ENCODE measurements around the gene IDH1. TPM values are rescaled to one million over a fixed set of nuclear protein-coding genes. Genes with fewer than 3 reads are reported as not detected.

IDH1 gene
- total and polyA plus RNA-seq, 2 of the 4 experiments (the other 2 are of a cell fraction): 53.5 to 77.1 TPM

DNA sequence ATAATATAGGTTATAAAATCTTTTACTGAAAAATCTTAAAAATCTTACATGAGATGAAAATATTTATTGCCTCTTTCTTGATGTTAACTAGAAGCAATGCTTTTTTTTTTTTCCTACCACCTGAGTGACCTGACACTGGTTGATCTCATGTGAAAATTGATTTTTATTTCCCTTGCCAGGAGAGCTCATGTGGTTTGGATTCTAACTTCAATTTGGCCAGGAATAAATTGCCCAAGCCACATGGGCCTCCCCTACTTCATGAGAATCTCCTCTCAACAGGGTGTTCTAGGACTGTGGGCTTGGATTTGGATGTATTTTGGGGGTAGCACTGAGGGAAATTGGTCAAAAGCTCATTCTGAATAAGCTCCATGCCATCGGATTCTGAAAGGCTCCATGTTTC is 20.1 kb downstream of the IDH1 start:
- no peak for TF ChIP-seq BHLHE40 (IDR thresholded peaks at IDR 0.05; ENCODE audit: low read depth, low read length)
- no peak for TF ChIP-seq CEBPB (IDR thresholded peaks at IDR 0.05; ENCODE audit: low read depth, low read length)
- TF ChIP-seq POLR2A (IDR thresholded peaks at IDR 0.05; ENCODE audit: low read depth, low read length): no peak
- no peak for TF ChIP-seq FOS (IDR thresholded peaks at IDR 0.05; ENCODE audit: low read depth, low read length)
- TF ChIP-seq MAFK (IDR thresholded peaks at IDR 0.05; ENCODE audit: low read depth, low read length): no peak
- TF ChIP-seq, protein P1, sequence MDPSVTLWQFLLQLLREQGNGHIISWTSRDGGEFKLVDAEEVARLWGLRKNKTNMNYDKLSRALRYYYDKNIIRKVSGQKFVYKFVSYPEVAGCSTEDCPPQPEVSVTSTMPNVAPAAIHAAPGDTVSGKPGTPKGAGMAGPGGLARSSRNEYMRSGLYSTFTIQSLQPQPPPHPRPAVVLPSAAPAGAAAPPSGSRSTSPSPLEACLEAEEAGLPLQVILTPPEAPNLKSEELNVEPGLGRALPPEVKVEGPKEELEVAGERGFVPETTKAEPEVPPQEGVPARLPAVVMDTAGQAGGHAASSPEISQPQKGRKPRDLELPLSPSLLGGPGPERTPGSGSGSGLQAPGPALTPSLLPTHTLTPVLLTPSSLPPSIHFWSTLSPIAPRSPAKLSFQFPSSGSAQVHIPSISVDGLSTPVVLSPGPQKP (IDR thresholded peaks at IDR 0.05; ENCODE audit: borderline replicate concordance, low read depth, low read length): no peak
- no peak for TF ChIP-seq RAD21 (IDR thresholded peaks at IDR 0.05; ENCODE audit: low read length)
- no peak for TF ChIP-seq SMC3 (IDR thresholded peaks at IDR 0.05; ENCODE audit: low read depth, low read length)
- TF ChIP-seq RCOR1 (IDR thresholded peaks at IDR 0.05; ENCODE audit: insufficient replicate concordance, low read length): no peak
- TF ChIP-seq NFE2L2 (IDR thresholded peaks at IDR 0.05; ENCODE audit: low read depth, low read length): no peak
- TF ChIP-seq MAZ (IDR thresholded peaks at IDR 0.05; ENCODE audit: borderline replicate concordance, low read depth, low read length): no peak
- TF ChIP-seq, protein P2, sequence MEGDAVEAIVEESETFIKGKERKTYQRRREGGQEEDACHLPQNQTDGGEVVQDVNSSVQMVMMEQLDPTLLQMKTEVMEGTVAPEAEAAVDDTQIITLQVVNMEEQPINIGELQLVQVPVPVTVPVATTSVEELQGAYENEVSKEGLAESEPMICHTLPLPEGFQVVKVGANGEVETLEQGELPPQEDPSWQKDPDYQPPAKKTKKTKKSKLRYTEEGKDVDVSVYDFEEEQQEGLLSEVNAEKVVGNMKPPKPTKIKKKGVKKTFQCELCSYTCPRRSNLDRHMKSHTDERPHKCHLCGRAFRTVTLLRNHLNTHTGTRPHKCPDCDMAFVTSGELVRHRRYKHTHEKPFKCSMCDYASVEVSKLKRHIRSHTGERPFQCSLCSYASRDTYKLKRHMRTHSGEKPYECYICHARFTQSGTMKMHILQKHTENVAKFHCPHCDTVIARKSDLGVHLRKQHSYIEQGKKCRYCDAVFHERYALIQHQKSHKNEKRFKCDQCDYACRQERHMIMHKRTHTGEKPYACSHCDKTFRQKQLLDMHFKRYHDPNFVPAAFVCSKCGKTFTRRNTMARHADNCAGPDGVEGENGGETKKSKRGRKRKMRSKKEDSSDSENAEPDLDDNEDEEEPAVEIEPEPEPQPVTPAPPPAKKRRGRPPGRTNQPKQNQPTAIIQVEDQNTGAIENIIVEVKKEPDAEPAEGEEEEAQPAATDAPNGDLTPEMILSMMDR (conservative IDR thresholded peaks at IDR 0.05; ENCODE audit: low read depth, low read length): no peak
- TF ChIP-seq CHD1 (IDR thresholded peaks at IDR 0.05; ENCODE audit: low read depth, low read length): no peak
- TF ChIP-seq RFX5 (IDR thresholded peaks at IDR 0.05; ENCODE audit: low read depth, low read length): no peak
- TF ChIP-seq, protein P3, sequence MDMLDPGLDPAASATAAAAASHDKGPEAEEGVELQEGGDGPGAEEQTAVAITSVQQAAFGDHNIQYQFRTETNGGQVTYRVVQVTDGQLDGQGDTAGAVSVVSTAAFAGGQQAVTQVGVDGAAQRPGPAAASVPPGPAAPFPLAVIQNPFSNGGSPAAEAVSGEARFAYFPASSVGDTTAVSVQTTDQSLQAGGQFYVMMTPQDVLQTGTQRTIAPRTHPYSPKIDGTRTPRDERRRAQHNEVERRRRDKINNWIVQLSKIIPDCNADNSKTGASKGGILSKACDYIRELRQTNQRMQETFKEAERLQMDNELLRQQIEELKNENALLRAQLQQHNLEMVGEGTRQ (IDR thresholded peaks at IDR 0.05; ENCODE audit: low read depth, low read length): no peak
- no peak for TF ChIP-seq MXI1 (IDR thresholded peaks at IDR 0.05; ENCODE audit: borderline replicate concordance, low read depth, low read length)
- Histone ChIP-seq H3K4ac (ENCODE audit: low read depth, low read length) (no peak overlapping the region), H3K14ac (replicated peaks; ENCODE audit: low read depth, low read length) (no peak overlapping the region), H3K9ac (ENCODE audit: low read depth, low read length) (no peak overlapping the region), H2AK9ac (replicated peaks; ENCODE audit: low read depth, low read length, poor library complexity) (no peak overlapping the region), H2AK5ac (ENCODE audit: low read depth, low read length) (no peak overlapping the region), H3K27me3 (ENCODE audit: control insufficient read depth, insufficient read depth, low read length) (no peaks in the 10 kb centered on the region), H4K20me1 (ENCODE audit: insufficient read depth, low read length) (no peaks in the 10 kb centered on the region), H2BK5ac (ENCODE audit: low read depth, low read length, poor library complexity, severe bottlenecking) (no peak overlapping the region), H3K4me3 (ENCODE audit: insufficient read depth, low read depth, low read length) (no peak overlapping the region), H3K36me3 (ENCODE audit: control insufficient read depth, insufficient read depth, low read length) (peaks cover 8% of the 10 kb centered on the region), H3K18ac (ENCODE audit: low read depth, low read length) (no peak overlapping the region), H3K56ac (ENCODE audit: extremely low read depth, insufficient read depth, low read length) (no peak overlapping the region), H3K4me1 (ENCODE audit: control insufficient read depth, insufficient read depth, low read length) (no peaks in the 10 kb centered on the region), H2AFZ (replicated peaks; ENCODE audit: low read length, poor library complexity) (no peak overlapping the region), H2BK15ac (ENCODE audit: low read depth, low read length) (no peak overlapping the region), H3K9me3 (ENCODE audit: control insufficient read depth, insufficient read depth, low read length) (no peaks in the 10 kb centered on the region), H3K79me1 (ENCODE audit: low read depth in 1 of 2, low read length in 2 of 2) (no peaks in the 10 kb centered on the region), H3K9me1 (ENCODE audit: insufficient read depth, low read length) (no peaks in the 10 kb centered on the region), H2BK120ac (ENCODE audit: low read depth, low read length) (no peak overlapping the region), H4K5ac (ENCODE audit: low read depth, low read length) (no peak overlapping the region), H3K23ac (ENCODE audit: low read depth, low read length) (no peak overlapping the region), H3K4me2 (ENCODE audit: low read depth, low read length) (no peak overlapping the region), H4K91ac (ENCODE audit: insufficient read depth, low read depth, low read length) (no peak overlapping the region), H4K8ac (ENCODE audit: low read depth in 2 of 2, low read length in 2 of 2) (no peak overlapping the region), H2BK20ac (ENCODE audit: low read depth, low read length) (no peak overlapping the region), H3K27ac (ENCODE audit: insufficient read depth, low read length) (no peak overlapping the region)
- ATAC-seq (ENCODE audit: low read depth) (no peak), DNase-seq (no peak)
- CTCF ChIA-PET: interaction anchor here (0.7 kb wide), 1 partner anchor 355 kb away, joined by 3 read pairs; no protein-coding TSS in a partner anchor
- POLR2A ChIA-PET (ENCODE audit: unreplicated experiment): no interaction called here
- BruUV-seq (replicated peaks): no TSS peak
- in situ Hi-C loops (cut with MboI; ENCODE audit: low sequenced_read_pairs) (no loop called here), dilution Hi-C loops (cut with HindIII; ENCODE audit: low sequenced_read_pairs, unreplicated experiment) (no loop called here), intact Hi-C loops (cut with micrococcal nuclease) (no loop called here)
- WGBS, 2 experiments (ENCODE audit: extremely low coverage in 2 of 2, insufficient read length in 1 of 2): no CpG with 5 or more reads among the region's 1 CpG

Data from IMR-90 (cell line).